Ishikawa (cell line): ENCODE results near the gene NPFFR1.

Source experiments
- CEBPB ChIP-seq: IDR thresholded peaks from 2 replicates; pipeline ENCODE4 v1.6.1; 2012
- NFIC ChIP-seq: IDR thresholded peaks from 2 replicates; pipeline ENCODE4 v1.6.1; 2012
- RAD21 ChIP-seq: IDR thresholded peaks from 2 replicates; pipeline ENCODE4 v1.6.1; 2012; ENCODE audit warnings: low read depth
- TEAD4 ChIP-seq: IDR thresholded peaks from 2 replicates; pipeline ENCODE4 v1.6.1; 2012
- TF ChIP-seq, protein P1 (sequence below): IDR thresholded peaks from 2 replicates; pipeline ENCODE4 v1.6.1; 2012
- TF ChIP-seq, protein P2 (sequence below): IDR thresholded peaks from 2 replicates; pipeline ENCODE4 v1.6.1; 2012; ENCODE audit warnings: low read depth, mild to moderate bottlenecking

DNA sequence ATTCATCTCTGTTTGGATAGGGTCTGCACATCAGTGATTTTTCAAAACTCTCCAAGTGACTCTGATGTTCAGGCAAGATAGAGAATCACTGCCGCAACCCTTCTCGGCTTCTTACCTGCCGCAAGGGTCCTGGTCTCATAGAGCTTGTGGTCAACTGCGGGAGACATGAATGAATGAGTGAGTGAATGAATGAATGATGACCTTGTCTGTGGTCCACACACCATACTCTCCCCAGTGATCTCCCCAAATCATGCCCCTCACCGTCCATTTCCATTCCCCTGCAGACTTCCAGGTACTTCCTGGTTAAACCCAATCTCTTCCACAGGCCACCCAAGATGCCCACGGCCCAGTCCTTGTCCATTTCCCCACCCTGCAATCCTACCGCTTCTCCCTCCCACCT lies 5.9 kb upstream of the NPFFR1 start:
- TF ChIP-seq, protein P1, sequence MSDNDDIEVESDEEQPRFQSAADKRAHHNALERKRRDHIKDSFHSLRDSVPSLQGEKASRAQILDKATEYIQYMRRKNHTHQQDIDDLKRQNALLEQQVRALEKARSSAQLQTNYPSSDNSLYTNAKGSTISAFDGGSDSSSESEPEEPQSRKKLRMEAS = no peak
- TF ChIP-seq RAD21 (no peak), TEAD4 (no peak), NFIC (no peak), CEBPB (no peak)
- TF ChIP-seq, protein P2, sequence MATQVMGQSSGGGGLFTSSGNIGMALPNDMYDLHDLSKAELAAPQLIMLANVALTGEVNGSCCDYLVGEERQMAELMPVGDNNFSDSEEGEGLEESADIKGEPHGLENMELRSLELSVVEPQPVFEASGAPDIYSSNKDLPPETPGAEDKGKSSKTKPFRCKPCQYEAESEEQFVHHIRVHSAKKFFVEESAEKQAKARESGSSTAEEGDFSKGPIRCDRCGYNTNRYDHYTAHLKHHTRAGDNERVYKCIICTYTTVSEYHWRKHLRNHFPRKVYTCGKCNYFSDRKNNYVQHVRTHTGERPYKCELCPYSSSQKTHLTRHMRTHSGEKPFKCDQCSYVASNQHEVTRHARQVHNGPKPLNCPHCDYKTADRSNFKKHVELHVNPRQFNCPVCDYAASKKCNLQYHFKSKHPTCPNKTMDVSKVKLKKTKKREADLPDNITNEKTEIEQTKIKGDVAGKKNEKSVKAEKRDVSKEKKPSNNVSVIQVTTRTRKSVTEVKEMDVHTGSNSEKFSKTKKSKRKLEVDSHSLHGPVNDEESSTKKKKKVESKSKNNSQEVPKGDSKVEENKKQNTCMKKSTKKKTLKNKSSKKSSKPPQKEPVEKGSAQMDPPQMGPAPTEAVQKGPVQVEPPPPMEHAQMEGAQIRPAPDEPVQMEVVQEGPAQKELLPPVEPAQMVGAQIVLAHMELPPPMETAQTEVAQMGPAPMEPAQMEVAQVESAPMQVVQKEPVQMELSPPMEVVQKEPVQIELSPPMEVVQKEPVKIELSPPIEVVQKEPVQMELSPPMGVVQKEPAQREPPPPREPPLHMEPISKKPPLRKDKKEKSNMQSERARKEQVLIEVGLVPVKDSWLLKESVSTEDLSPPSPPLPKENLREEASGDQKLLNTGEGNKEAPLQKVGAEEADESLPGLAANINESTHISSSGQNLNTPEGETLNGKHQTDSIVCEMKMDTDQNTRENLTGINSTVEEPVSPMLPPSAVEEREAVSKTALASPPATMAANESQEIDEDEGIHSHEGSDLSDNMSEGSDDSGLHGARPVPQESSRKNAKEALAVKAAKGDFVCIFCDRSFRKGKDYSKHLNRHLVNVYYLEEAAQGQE = no peak
